ENCODE measurements around the gene RGS10. TPM values are rescaled to one million over a fixed set of nuclear protein-coding genes. Genes with fewer than 3 reads are reported as not detected.

The RGS10 gene
- total RNA-seq, 1 experiment from 2014 or later, result 2.7 TPM

Other genes starting within 250 kb of the RGS10 start
- 26.6 and 27.0 TPM in 2 replicates for gene TIAL1, start 54.2 kb upstream of the RGS10 start, total RNA-seq (2014; rRNA removed; shearing (Covaris generic))
- 15.3 and 18.5 TPM in 2 replicates for gene BAG3, start 108.7 kb upstream of the RGS10 start, total RNA-seq (2014; rRNA removed; shearing (Covaris generic))
- gene INPP5F, start 183.3 kb upstream of the RGS10 start, total RNA-seq (2014; rRNA removed; shearing (Covaris generic)), result 5.6 and 5.8 TPM in 2 replicates

All from HT-29 (cell line).